Anterior cingulate cortex (tissue), 58 donors: ENCODE measurements around the gene ZRANB3.
"Not testable (repeated sequence)": the region's sequence is repeated elsewhere in the genome, so short reads cannot be mapped to it uniquely, and the experiment has no call there.

Source experiments
- DNase-seq, 58 donors: peaks; one replicate each; lab custom pipeline; 2025; lab: John Stamatoyannopoulos, UW

Gene ZRANB3

DNA sequence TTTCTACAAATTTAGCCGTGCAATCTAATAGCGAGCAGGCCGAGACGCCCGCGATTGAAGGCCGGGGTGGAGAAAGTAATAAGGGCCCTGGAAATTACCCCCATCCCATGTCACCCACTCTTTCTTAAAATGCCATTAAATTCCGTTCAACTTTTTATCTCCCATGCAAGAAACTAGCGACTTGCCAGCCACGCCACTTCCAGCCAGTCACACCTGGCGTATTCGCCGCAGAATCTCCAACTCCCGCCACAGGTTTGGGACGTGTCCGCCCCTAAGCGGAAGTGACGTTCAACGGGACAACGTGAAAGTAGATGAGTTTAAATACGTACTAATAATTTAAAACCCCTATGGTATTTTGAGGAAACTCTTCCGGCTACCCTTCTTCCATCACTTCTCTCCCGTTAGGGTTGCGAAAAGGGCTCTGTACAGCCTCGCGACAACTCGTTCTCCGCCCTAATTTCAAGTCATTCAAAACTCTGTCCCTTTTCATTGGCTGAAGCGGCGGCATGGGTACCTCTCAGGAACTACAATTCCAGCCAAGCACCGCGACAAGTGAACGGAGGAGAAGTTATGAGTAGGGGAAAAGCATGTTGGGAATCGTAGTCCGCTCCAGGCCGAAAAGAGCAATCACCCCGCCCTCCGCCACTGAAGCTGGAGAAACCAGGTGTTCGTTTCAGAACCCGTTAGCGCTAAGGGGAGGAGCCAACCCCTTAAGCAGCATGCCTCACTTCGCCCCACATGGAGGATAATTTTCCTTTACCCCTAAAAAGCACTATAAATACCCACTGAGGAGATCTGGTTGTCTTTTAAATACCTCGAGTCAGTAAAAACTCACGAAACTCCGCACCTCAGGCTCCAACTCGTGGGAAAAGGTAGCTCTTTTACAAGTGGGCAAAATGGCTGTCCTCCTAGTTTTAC lies at the start of gene ZRANB3:
TSS of gene ZRANB3 (minus strand) at position 906 of the 918 bp plus-strand sequence.
- DNase-seq: peak; percentile 49 to 97 (median 92)

DNA sequence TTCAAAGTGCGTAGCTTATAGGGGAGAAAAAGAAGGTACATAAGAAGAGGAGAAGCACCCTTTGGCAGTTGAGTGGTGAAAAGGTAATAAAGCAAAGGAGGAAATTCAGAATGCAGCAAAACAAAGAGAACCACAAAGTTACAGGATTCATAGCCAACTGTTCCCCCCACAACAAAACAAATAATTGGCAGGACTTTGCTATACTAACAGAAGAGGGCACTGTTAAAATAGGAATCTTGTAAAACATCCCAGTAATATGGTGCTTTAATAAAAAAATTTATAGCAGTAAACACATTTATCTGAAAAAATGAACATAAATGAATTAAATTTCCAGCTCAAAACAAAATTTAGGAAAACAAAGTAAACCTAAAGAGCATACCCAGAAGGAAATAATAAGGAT lies 42.6 kb upstream of the ZRANB3 start:
- DNase-seq: no peak

DNA sequence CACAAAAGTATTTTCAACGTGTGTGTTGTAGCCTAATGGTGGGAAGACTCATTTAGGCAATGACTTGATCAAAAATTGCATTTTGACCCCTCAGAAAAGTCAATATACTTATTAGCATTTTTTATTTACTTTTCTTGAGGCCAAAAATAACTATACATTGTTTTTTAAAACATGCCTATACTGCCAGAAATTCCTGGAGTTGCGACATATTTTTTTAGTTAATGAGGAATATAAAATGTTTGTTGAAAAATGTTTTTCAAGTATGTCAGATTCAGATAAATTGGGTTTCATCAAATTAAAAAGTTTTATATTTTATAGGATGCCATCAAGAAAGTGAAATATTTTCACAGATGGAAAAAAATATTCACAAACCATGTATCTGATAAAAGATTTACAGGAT lies 39.9 kb upstream of the ZRANB3 start:
- DNase-seq: no peak

DNA sequence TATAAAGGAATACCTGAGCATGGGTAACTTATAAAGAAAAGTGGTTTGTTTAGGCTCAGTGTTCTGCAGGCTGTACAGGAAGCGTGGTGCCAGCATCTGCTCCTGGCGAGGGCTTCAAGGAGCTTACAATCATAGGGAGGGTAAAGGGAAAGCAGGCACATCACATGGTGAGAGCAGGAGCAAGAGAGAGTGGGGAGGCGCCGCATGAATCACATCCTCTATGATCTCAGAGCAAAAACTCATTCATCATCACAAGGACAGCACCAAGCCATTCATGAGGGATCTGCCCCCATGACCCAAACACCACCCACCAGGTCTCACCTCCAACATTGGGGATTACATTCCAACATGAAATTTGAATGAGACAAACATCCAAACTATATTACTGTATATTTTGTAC lies 32.8 kb upstream of the ZRANB3 start:
- no peak for DNase-seq

DNA sequence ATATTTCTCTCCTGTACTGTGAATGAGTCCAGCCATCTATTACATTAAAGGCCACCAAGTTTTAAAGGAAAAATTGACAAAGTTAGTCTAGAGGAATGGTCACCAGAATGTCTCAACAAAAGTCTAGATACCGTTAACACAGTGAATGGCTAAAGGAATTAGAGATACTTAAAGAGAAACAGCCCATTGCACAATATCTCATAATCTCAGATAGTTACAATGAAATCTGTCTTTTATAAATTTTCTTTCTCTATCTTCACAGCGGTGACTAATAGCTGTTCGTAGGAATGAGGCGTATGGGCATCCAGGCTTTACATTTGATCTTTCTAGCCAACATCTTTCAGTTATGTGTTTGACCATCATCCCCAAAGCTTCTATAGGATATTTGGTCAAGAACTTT lies 30.9 kb upstream of the ZRANB3 start:
- DNase-seq: no peak

DNA sequence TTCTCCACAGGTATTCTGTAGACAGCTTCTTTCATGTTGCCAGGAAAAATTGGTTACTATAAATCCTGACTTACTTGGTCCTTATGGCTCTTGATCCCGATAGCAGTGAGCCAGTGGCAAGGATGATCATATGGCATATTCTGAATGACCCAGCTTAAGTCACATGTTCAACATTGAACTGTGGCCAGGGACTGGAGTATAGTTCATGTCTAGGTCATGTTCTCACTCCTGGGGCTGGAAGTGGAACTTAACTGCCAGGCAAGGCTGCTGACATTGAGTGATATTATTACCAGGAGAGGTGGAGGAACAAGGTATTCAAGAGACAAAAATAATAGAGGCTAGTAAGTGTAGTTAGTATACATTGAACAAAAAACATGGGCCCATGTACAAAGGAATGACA lies 26.5 kb upstream of the ZRANB3 start:
- DNase-seq: no peak

DNA sequence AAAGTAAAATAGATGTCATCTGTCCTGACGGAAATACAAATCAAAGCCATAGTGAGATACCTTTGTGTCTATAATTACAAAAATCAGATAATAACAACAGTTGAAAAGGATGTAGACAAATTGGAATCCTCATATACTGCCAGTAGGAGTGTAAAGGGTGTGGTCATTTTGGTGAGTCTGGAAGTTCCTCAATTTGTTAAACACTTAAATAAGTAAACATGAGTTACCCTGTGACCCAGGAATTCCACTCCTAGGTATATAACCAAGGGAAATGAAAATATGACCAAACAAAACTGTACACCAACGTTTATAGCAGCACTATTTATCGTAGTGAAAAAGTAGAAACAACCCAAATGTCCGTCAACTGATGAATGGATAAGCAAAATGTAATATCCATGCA lies 24.3 kb upstream of the ZRANB3 start:
- DNase-seq: no peak

DNA sequence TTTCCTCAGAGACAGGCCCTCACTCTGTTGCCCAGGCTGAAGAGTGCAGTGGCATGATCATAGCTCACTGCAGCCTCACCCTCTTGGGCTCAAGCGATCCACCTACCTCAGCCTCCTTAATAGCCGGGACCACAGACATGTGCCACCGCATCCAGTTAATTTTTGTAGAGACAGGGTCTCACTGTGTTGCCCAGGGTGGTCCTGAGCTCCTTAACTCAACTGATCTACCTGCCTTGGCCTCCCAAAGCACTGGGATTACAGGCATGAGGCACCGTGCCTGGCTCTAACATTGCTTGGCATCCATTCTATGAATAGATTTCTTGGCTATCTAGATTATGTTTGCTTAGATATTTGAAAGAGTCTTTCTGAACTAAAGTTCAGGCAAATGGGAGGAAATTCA lies 21.9 kb upstream of the ZRANB3 start:
- DNase-seq: no peak

DNA sequence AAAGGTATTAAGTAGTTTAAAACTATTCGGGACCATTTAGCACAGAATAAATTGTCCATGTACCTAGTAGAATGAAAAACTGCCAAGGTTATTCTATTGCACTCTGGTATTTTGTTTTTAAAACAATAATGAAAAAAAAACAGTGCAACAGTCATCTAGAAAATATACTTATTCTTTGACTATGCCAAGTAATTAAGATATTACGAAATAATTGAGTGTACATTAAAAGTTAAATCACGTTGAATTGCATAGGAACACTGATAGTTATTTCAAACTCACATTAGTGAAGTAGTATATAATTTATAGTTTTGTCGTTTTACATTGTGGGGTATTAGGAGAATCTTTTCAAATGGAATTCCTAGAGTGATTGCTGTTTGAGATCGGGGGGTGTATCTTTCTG lies 20.3 kb upstream of the ZRANB3 start:
- DNase-seq: no peak

DNA sequence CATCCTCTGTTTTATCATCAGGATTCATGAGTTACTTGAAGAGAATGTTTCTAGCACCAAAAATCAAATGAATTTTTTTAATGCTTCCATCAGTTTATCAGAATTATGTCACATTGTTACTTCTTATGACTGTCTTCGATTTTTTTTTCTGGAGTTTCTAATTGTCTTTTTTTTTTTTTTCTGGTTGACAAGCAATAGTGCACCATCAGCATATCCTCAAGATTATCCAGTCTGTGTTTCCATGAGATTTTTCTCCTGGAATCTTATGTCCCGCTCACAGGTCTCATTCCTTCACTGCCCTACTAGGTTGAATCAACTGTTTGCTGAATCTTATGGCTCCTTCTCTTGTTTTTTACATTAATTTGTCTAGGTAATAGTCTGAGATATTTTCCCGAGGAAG lies 16.3 kb upstream of the ZRANB3 start:
- no peak for DNase-seq

DNA sequence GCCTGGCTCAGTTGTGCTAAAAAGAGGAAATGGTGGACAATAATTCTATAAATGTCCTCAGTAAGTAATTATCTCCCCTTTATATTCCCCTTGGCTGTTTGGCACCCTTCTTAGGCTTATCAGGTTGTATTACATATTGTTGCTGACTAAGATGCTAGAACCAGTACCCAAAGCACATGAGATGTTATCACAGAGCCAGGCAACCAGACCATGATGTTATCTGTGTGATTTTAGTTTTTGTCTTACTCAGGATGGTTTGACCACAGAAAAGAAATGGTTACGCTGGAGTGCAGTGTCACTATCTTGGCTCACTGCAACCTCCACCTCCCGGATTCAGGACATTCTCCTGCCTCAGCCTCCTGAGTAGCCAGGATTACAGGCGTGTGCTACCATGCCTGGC lies 15.4 kb upstream of the ZRANB3 start:
- no peak for DNase-seq

DNA sequence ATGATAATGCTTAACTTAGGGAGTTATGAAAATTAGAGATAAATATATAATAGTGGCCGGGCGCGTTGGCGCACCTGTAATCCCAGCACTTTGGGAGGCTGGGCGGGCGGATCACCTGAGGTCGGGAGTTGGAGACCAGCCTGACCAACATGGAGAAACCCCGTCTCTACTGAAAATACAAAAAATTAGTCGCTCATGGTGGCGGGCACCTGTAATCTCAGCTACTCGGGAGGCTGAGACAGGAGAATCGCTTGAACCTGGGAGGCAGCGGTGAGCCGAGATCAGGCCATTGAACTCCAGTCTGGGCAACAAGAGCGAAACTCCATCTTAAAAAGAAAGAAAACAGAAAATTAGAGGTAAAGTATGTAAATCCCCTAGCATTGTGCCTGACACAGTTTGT lies 2.5 kb upstream of the ZRANB3 start:
- DNase-seq: not testable (repeated sequence)

DNA sequence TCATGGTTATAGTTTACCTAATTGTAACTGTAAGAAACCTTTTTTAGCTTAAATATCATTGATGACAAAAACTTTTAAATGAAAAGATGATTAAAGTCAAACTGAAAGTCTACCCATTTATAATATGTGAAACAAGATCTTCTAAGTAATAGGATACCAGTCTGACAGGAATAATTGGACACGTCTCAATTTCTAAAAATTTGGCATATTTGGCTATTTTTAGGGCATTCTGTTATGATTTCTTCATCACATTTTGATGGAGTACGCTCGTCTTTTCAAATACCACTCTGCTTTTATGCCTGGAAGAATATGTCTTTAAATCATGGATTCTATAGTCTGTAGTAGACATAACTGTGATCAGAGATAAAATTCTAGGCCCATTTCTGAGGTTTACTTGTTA lies 1.6 kb upstream of the ZRANB3 start:
- no peak for DNase-seq

DNA sequence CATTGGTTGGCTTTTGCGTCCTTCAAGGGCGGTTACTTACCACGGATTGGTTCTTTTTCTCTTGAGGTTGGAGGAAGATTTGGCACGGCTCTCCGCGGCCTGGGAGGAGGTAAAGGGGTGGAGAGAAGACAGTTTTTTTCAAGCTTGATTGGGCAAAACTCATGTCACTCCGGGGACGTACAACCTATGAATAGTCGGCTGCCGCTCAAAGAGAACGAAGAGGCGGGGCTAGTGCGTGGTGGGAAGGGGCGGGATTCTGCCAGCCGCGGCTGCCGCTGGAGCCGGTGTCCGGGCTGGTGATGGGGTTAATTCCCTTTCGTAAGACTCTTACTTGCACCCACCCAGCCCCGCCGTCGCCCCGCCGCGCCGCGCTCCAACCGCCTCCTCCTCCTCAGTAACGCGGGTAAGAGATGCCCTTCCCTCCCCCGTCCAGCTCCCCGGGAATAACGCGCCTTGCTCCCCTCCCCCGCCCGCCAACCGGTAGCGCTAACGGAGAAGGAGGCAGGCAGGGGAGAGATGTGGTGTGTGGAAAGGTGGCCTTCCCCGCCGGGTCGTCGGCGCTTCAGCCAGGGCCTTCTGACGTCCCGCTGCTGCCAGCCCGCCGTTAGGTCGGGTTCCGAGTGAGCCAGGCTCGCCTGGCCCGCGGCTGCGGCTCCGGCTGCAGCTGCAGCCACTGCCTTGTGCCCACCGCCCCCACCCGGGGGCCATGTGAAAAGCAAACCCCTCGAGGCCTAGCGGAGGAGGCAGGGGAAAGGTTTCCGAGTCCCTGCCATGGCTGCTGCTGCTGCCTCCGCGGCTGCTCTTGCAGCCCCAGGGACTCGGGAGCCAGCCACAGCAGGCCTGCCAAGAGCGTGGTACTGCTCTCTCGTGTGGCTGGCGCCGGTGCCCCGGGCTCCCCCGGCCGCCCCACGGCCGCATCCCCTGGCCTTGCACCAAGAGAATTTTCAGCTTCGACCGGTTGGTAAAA lies 496 bp upstream of the ZRANB3 start, which contains the start of gene R3HDM1:
TSS of gene R3HDM1 (plus strand) at position 254 of the 967 bp plus-strand sequence. CDS start 73,362 bp downstream, outside the sequence.
- DNase-seq: peak; percentile 67 to 99 (median 96)

DNA sequence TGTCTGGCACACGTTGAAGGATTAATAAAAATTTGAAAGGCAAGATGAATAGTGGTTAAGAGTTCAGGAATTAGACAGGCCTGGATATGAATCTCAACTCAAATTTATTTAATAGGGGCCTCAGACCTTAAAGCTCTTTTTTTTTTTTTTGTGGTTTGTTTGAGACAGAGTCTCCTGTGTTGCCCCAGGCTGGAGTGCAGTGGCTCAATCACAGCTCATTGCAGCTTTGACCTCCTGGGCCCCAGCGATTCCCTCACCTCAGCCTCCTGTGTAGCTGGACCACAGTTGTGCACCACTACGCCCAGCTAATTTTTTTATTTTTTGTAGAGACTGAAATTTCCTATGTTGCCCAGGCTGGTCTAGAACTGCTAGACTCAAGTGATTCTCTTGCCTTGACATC lies 3.0 kb downstream of the ZRANB3 start:
- no peak for DNase-seq

DNA sequence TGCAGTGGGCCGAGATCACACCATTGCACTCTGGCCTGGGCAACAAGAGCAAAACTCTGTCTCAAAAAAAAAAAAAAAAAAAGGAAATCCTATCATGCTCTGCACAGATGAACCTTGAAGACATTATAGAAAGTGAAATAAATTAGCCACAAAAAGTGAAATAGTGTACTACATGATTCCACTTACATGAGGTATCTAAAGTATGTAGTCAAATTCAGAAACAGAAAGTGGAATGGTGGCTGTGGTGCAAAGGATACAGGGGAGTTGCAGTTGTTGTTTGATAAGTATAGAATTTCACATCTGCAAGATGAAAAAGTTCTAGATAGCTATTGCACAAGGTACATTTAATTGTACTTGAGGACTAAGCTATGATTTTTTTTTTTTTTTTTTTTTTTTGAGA lies 5.2 kb downstream of the ZRANB3 start:
- no peak for DNase-seq

DNA sequence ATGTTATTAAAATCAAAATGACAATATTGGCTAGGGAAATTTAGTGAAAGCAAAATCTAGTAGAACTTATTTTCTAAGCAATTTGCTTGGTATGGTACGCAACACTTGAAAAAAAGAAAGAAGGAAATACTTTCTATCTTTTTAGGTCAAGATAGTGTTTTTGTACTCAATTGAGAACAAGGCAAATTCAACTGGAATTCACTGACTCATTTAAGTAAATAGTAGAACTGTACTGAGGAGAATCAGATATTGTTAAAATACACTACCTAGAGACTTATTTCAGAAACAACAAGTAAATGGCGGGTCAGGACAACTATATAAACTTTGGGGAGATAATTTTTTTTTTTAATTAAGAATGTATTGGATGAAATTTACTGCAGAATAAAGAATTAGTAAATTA lies 18.9 kb downstream of the ZRANB3 start:
- DNase-seq: no peak

DNA sequence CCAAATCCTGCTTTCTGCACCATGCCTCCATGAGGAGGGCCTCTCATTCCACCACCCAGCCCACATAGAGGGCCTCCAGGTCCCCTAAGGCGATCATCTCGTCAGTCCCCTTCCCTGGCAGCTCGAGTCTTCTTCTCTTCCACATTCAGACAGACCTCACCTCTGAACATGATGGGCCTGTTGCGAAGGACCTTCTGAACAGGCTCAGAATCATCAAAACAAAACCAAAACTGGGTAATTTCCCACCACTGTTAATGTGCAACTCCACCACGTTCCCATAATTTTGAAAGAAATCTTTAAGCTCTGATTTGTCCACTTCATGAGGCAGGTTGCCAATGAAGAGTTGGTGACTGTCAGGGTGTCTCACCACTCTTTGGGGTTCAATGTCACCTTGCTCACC lies 20.4 kb downstream of the ZRANB3 start:
- DNase-seq: no peak

DNA sequence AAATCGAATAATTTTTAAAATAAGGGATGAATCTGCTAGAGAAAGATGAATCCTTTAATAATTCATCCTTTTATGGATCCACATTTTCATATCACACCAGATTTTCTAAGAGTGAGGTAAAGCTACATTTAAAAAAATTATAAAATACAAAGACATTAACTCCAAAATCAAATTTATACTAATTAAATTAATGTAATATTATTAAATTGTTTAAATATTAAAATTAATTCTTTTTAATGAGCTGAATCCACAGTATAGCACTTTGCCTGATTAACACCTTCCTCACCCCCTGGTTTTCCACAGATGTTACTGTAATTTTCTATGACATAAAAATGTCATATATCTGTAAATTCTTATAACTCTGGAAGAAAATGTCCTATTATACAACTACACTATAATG lies 26.2 kb downstream of the ZRANB3 start:
- DNase-seq: no peak

DNA sequence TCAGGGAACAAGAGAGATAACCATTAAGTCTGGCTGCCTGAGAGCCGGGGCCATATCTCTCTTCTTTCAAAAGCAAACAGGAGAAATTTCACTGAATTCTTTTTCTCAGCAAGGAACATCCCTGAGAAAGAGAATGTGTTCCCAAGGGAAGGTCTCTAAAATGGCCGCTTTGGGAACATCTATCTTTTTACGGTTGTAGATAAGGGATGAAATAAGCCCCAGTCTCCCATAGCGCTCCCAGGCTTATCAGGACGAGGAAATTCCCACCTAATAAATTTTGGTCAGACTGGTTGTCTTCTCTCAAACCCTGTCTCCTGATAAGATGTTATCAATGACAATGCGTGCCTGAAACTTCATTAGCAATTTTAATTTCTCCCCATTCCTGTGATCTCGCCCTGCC lies 32.4 kb downstream of the ZRANB3 start:
- DNase-seq: not testable (repeated sequence)

DNA sequence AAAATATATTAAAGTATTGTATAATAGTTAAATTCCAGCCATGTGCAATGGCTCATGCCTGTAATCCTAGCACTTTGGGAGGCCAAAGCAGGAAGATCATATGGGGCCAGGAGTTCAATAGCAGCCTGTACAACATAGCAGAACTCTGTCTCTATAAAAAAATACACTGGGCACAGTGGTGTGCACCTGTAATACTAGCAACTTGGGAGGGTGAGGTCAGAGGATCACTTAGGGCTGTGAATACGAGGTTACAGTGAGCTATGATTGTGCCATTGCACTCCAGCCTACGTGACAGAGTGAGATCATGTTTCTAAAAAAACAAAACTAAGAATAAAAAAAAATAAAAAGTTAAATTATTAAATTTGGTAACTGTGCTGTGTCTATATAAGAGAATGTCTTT lies 36.1 kb downstream of the ZRANB3 start:
- no peak for DNase-seq
